AG04450 (cell line): ENCODE measurements around the gene DENND1C. TPM values are rescaled to one million over a fixed set of nuclear protein-coding genes. Genes with fewer than 3 reads are reported as not detected.

ENCODE experiments used
- CTCF ChIA-PET: fragments of 300-600, 350-600 bp; formaldehyde crosslinking; extraction: SDS; loops from one replicate; lab custom pipeline; 2022; ENCODE audit warnings: antibody characterized with exemption, inconsistent platforms; lab: Charles Lee
- POLR2A ChIA-PET: fragments of 350-600 bp; formaldehyde crosslinking; extraction: SDS; loops from one replicate; lab custom pipeline; 2021; ENCODE audit warnings: antibody characterized with exemption, inconsistent platforms; lab: Yijun Ruan, JAX
- DNase-seq: peaks from one replicate; pipeline ENCODE4 v3.0.0-alpha.2; 2011; ENCODE audit warnings: low read depth, low spot score
- H3K27ac ChIP-seq: one replicate; pipeline ENCODE4 v1.5.1; 2012; ENCODE audit warnings: low read depth, low read length, control low read depth
- H3K27me3 ChIP-seq: one replicate; pipeline ENCODE4 v1.6.0; 2012; ENCODE audit warnings: low read length; ENCODE audit not compliant: control insufficient read depth, insufficient read depth
- H3K4me3 ChIP-seq: 2 replicates; pipeline ENCODE4 v1.5.1; 2011; ENCODE audit warnings: mild to moderate bottlenecking, low read depth, low read length, control low read depth
- H3K9me3 ChIP-seq: 2 replicates; pipeline ENCODE4 v1.5.1; 2012; ENCODE audit warnings: low read length; ENCODE audit not compliant: control insufficient read depth, insufficient read depth
- CTCF ChIP-seq: IDR thresholded peaks from 2 replicates; pipeline ENCODE4 v1.5.1; 2011; ENCODE audit warnings: low read depth, low read length, control low read depth, inconsistent platforms
- polyA plus RNA-seq: library from polyadenylated mRNA; depleted of rRNA; stranded (reverse); fragments of >200 nt; gene quantifications from 2 replicates; pipeline ENCODE4 v1.2.3, GENCODE V29; 2011

DENND1C gene
- polyA plus RNA-seq, 1 experiment = not detected

GRCh38 chr19:6424195-6424938 lies 57.2 kb downstream of the DENND1C start, which contains the start of gene KHSRP:
Gene KHSRP (minus strand): TSS chr19:6424811. CDS start chr19:6424701, 110 bp downstream.
- Histone ChIP-seq H3K9me3 (peaks cover 11% of the 10 kb centered on the region), H3K27me3 (no peaks in the 10 kb centered on the region), H3K4me3 (peak within 1 kb of the TSS; percentile 96), H3K27ac (peak within 1 kb of the TSS; percentile 90)
- no peak for DNase-seq
- TF ChIP-seq CTCF = no peak
- ChIA-PET CTCF (no interaction called here), POLR2A (interaction anchor here (0.6 to 1.7 kb wide), 7 partner anchors 12 to 787 kb away, joined by 3 to 15 read pairs (median 5); partner anchors contain the start of genes ALKBH7 and GTF2F1)

- ChIA-PET POLR2A (interaction anchor here (0.6 kb wide), 1 partner anchor 787 kb away, joined by 3 read pairs; no protein-coding TSS in a partner anchor), CTCF (interaction anchor here (0.6 kb wide), 1 partner anchor 159 kb away, joined by 3 read pairs; no protein-coding TSS in a partner anchor)
- Histone ChIP-seq H3K27ac (peak overlapping the region; percentile 47), H3K4me3 (peak overlapping the region; percentile 96), H3K27me3 (no peaks in the 10 kb centered on the region), H3K9me3 (peaks cover 11% of the 10 kb centered on the region)
- no peak for TF ChIP-seq CTCF
- no peak for DNase-seq
Measured at GRCh38 chr19:6423499-6424194, 57.9 kb downstream of the DENND1C start.

GRCh38 chr19:6421075-6422014 lies 60.2 kb downstream of the DENND1C start:
- DNase-seq = no peak
- Histone ChIP-seq H3K27ac (peak overlapping the region; percentile 21), H3K4me3 (no peak overlapping the region), H3K9me3 (peaks cover 11% of the 10 kb centered on the region), H3K27me3 (no peaks in the 10 kb centered on the region)
- no peak for TF ChIP-seq CTCF
- ChIA-PET CTCF (no interaction called here), POLR2A (no interaction called here)

- no peak for DNase-seq
- ChIA-PET CTCF (no interaction called here), POLR2A (no interaction called here)
- no peak overlapping the region for H3K4me3 ChIP-seq
- TF ChIP-seq CTCF = no peak
- H3K9me3 ChIP-seq = no peaks in the 10 kb centered on the region; the same call in 1 of the 2 replicates
- no peak overlapping the region for H3K27ac ChIP-seq
- no peaks in the 10 kb centered on the region for H3K27me3 ChIP-seq
Measured at GRCh38 chr19:6418562-6418932, 63.0 kb downstream of the DENND1C start.
